ENCODE measurements around the gene PRC1.

Gene PRC1

GRCh38 chr15:90988296-90988695 lies 6.0 kb downstream of the PRC1 start:
- no peak for DNase-seq

GRCh38 chr15:90987561-90988141 lies 6.7 kb downstream of the PRC1 start:
- no peak for DNase-seq

GRCh38 chr15:90986790-90987507 lies 7.4 kb downstream of the PRC1 start:
- DNase-seq = no peak

GRCh38 chr15:90982135-90982534 lies 12.2 kb downstream of the PRC1 start:
- DNase-seq = no peak

GRCh38 chr15:90981681-90982080 lies 12.7 kb downstream of the PRC1 start:
- no peak for DNase-seq

GRCh38 chr15:90979582-90979981 lies 14.8 kb downstream of the PRC1 start:
- DNase-seq = no peak

- DNase-seq = no peak
Measured at GRCh38 chr15:90974216-90974615, 20.1 kb downstream of the PRC1 start.

GRCh38 chr15:90972133-90972532 lies 22.2 kb downstream of the PRC1 start:
- no peak for DNase-seq

- no peak for DNase-seq
Measured at GRCh38 chr15:90970274-90970673, 24.1 kb downstream of the PRC1 start.

GRCh38 chr15:90968434-90968833 lies 25.9 kb downstream of the PRC1 start:
- DNase-seq = no peak

GRCh38 chr15:90967206-90967605 lies 27.1 kb downstream of the PRC1 start:
- no peak for DNase-seq

- no peak for DNase-seq
Measured at GRCh38 chr15:90966262-90966661, 28.1 kb downstream of the PRC1 start.

GRCh38 chr15:90962021-90962420 lies 32.3 kb downstream of the PRC1 start:
- DNase-seq = no peak

GRCh38 chr15:90960298-90961091 lies 33.8 kb downstream of the PRC1 start:
- DNase-seq = no peak

GRCh38 chr15:90959894-90960293 lies 34.4 kb downstream of the PRC1 start:
- no peak for DNase-seq

- no peak for DNase-seq
Measured at GRCh38 chr15:90959028-90959595, 35.2 kb downstream of the PRC1 start.

GRCh38 chr15:90957791-90958190 lies 36.5 kb downstream of the PRC1 start:
- DNase-seq = no peak

- DNase-seq = peak; percentile 27
Measured at GRCh38 chr15:90957031-90957790, 37.1 kb downstream of the PRC1 start.

- DNase-seq = peak; percentile 66
Measured at GRCh38 chr15:90956274-90957030, 37.9 kb downstream of the PRC1 start.

- DNase-seq = no peak
Measured at GRCh38 chr15:90955624-90956273, 38.6 kb downstream of the PRC1 start.
